HG02885 (cell line): ENCODE results near the gene PDE1C.

Source experiments
- ATAC-seq: cut with Tn5 transposase; IDR thresholded peaks from one replicate; pipeline ENCODE4 v1.9.1; 2021; ENCODE audit warnings: mild to moderate bottlenecking; ENCODE audit not compliant: unreplicated experiment, poor library complexity

Gene PDE1C

GRCh38 chr7:32005577-32005976, 64.6 kb downstream of the PDE1C start:
- ATAC-seq = no peak

DNA sequence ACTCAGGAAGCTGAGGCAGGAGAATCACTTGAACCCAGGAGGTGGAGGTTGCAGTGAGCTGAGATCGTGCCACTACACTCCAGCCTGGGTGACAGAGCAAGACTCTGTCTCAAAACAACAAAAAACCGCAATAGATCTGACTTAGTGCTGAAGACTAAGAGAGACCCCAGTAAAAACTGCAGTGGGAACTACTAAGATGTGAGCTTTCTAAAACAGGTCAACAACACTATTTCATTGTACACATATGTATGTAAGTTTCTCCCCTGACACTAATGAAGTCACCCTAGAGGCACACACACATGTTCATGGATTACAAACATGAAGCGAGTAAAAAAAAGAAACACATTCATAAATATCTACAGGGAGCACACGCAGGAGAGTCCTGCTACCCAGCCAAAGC, 68.3 kb downstream of the PDE1C start:
- ATAC-seq = no peak

DNA sequence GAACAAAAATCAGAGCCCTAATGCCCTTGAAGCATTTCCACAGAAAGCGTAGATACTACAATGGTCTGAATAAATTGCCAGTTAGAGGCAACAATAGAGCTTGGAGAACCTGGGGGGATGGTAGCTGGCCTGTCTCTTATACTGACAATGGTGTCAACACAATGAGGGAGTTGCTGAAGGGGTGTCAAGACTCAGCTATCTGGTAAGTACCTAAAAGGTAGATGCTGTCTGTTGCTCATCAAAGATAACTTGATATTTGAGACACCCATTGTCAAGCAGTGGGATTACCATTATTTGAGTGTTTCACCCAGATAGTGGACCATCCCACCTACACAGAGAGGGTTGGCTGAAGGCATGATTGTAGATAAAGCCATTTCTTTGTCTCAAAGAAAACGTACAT, 72.8 kb downstream of the PDE1C start:
- ATAC-seq = no peak

DNA sequence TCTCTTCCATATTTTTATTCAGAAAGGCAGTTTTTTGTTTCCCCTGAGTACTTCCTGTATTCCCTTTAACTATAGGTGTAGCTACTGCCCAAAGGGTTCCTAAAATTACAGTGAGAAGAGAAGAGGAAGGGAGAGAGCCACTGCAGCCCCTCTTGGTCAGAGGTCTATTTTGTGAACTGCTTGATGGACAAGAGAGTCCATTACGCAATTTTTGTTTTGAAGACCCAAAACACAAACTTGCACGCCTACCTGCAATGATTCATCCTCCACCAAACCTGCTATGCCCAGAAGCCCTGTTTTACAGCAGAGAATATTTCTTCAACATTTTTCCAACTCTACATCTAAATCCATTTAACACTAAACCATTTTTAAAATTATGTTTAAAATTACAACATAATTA, 75.1 kb downstream of the PDE1C start:
- ATAC-seq = no peak

DNA sequence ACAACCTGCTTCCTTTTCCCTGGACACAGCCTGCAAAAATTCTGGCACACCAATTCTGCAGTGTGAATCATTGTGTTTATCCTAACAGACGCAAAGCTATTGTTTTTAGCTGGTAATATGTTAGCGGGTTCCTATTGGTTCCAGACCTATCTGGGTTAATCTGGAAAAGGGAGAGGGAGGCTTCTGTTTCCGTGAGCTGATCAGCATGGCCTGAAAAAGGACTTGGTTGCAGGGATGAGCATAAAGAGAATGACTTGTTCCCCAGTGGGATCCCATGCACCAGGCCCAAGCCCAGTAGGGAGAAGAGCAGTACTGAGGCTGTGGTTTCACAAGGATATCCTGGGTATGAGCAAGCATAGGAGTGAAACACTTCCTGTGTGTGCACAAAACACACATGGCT, 78.4 kb downstream of the PDE1C start:
- no peak for ATAC-seq

DNA sequence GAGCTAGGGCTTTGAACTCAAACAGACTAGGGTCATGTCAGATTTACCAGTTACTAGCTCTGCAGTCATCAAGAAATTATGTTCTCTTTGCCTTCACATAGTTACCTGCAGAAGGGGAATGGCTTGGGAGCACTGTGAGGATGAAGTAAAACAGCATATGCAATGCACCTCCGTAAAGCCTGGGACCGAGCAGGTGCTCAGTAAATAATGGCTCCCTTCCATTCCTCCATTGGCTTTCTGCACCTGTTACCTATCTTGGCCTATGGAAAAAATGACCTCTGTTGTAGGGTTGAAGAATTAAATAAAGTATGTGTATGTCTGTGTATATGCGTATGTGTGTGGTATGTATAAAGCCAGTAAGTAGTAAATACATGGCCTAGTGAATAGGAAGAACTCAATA, 78.8 kb downstream of the PDE1C start:
- ATAC-seq = no peak

DNA sequence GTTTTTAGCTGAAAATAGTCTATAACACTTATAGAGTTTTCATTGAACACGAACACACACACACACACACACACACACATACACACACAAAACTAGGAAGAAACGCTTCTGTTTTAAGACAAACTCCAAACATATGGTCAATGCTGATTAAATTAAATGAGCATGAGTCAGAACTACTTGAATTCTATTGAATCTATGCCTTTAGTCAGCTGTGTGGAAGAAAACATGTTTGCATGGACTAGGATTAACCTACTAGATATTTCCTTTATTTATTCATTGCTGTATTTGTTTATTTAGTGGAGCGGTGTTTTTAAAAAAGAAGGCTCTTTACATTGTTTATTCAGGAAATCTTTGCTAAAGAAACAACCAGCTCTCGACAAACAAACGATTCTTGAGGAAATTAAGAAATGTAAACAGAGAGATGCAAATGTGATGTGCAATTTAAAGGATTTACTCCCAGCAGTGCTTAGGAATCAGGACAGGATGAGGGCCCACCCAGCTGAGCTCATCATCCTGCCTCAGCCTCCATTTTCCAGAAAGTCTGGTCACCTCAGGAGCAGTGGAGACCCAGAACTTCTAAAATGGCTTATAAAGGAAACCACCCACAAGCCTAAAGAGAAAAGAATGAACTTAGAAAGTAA, 83.2 kb downstream of the PDE1C start:
- no peak for ATAC-seq

- no peak for ATAC-seq
Observed at GRCh38 chr7:31982962-31983361, 87.2 kb downstream of the PDE1C start.

- ATAC-seq = no peak
Observed at GRCh38 chr7:31981874-31982390, 88.3 kb downstream of the PDE1C start.

- ATAC-seq = no peak
Observed at GRCh38 chr7:31979690-31980330, 90.4 kb downstream of the PDE1C start.

DNA sequence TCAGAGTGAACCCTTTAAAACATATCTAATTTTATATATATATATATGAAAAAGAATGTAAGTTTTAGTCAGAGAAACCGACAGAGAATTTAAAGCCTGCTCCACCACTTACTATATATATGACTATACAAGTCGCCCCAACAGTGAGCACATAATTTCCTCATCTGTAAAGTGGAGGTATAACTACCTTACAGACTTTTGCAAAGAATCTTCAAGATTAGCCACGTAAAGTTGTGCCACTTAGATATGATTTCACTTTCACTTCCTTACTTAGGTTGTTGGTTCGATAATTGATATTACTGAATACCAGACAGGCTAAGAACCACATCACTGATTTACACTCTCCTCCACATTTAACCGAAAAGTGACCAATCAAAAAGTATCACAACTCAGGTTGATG, 94.7 kb downstream of the PDE1C start:
- ATAC-seq = no peak

- ATAC-seq = no peak
Observed at GRCh38 chr7:31974351-31974750, 95.9 kb downstream of the PDE1C start.

GRCh38 chr7:31971049-31971667, 99.0 kb downstream of the PDE1C start:
- no peak for ATAC-seq

DNA sequence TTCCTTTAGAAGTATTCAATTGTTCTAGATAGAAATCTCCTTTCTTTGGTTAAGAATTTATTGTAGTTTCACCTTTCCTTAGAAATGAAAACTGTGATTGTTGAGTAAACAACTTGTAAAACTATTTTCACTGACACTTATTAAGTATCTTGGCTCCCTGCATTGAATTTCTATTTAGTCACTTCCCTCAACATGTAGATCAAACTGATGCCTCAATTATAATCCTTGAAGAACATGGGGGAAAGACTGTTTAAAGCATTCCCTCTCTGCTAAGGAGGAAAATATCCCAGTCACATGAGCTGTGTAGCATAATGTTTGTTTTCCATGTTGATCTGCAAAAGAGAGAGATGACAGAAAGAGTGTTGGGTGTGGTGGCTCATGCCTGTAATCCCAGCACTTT, 99.7 kb downstream of the PDE1C start:
- ATAC-seq = no peak

DNA sequence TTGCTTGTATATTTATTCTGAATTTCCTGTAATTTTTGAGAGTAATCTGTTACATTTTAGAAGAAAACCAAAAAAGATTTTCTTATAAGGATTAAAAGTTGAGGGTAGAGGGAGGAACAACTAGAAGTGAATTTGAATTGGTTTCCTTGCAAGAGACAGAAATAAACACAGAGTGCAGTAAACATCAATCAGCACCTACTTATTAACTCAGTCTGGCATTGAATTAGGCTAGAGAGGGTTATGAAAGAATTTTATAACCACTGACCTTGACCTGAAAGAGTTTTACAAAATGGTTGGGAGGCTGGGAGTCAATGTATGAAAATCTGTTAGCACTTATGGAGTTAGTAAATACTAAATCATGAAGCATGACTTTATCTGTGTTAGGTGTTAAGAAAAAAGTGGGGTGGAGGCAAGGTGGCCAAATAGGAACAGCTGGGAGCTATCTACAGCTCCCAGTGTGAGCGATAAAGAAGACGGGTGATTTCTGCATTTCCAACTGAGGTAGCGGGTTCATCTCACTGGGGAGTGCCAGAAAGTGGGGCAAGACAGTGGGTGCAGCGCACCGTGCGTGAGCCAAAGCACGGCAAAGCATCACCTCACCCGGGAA, 106.5 kb downstream of the PDE1C start:
- ATAC-seq = no peak

GRCh38 chr7:31962246-31962645, 108.0 kb downstream of the PDE1C start:
- ATAC-seq = no peak

DNA sequence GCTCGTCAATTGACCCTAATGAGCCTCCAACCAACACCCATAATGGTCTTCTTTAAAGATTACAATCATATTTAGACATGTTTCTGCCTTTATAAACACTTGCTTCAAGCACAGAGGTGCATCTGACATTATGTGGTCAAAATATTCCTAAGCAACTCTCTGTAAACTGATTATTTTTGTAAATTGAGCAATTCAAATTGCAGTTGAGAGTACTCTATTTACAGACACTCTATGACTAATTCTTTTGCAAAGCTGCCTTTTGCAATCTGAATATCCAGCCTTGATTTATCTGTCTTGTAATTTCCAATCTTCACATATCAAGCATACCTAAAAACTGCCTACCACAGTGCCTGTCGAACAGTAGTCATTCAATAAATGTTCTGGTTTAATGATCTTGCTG, 112.0 kb downstream of the PDE1C start:
- ATAC-seq = no peak

GRCh38 chr7:31957756-31958155, 112.5 kb downstream of the PDE1C start:
- no peak for ATAC-seq

- ATAC-seq = no peak
Observed at GRCh38 chr7:31957090-31957720, 113.0 kb downstream of the PDE1C start.

GRCh38 chr7:31955641-31956040, 114.6 kb downstream of the PDE1C start:
- no peak for ATAC-seq

DNA sequence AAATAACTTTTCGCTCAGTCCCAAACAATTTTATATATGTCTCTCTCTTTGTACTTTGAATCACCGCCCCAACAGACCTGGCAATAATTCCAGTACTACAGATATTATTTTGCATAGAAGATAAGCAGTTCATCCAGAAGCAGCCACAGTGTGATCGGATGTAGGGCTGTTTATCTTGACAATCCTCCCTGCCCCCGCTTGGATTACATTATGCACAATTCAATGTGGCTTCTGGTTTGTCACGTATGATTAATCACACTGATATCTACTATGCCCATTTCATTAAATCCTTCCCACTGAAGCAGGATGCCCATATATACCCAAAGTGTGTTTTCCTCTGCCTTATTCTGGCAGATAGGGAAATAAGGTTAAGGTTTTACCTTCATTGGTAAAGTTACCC, 115.2 kb downstream of the PDE1C start:
- ATAC-seq = no peak
